HUES64 (cell line): ENCODE measurements around the gene CBFA2T3.

Experiments
- H3K27ac ChIP-seq: 2 replicates; pipeline ENCODE4 v1.7.0; 2013; ENCODE audit warnings: low read depth, low read length, inconsistent platforms
- H3K27me3 ChIP-seq: 2 replicates; pipeline ENCODE4 v1.6.1; 2013; ENCODE audit warnings: mild to moderate bottlenecking, low read length; ENCODE audit not compliant: insufficient read depth
- H3K36me3 ChIP-seq: 2 replicates; pipeline ENCODE4 v1.6.1; 2013; ENCODE audit warnings: mild to moderate bottlenecking, low read length; ENCODE audit not compliant: insufficient read depth
- H3K4me1 ChIP-seq: 2 replicates; pipeline ENCODE4 v1.6.1; 2013; ENCODE audit warnings: mild to moderate bottlenecking, low read length, moderate library complexity; ENCODE audit not compliant: insufficient read depth
- H3K4me3 ChIP-seq: 2 replicates; pipeline ENCODE4 v1.5.1; 2013; ENCODE audit warnings: mild to moderate bottlenecking, low read length, moderate library complexity
- H3K9ac ChIP-seq: 2 replicates; pipeline ENCODE4 v1.6.1; 2013; ENCODE audit warnings: mild to moderate bottlenecking, low read depth, low read length
- H3K9me3 ChIP-seq: 2 replicates; pipeline ENCODE4 v1.6.1; 2013; ENCODE audit warnings: low read depth, low read length; ENCODE audit not compliant: insufficient read depth
- WGBS: fragments of 150-250, 120-280 bp; methylation state at CpG from one replicate; pipeline ENCODE4 v1.1.7; 2013; ENCODE audit warnings: missing lambda C conversion rate; 5-methylcytosine and 5-hydroxymethylcytosine counted together

Gene CBFA2T3

GRCh38 chr16:88884569-88885271, 92.3 kb downstream of the CBFA2T3 start:
- Histone ChIP-seq H3K36me3 (no peaks in the 10 kb centered on the region), H3K4me1 (no peaks in the 10 kb centered on the region), H3K9me3 (no peaks in the 10 kb centered on the region), H3K27me3 (no peaks in the 10 kb centered on the region), H3K27ac (no peak overlapping the region), H3K9ac (no peak overlapping the region), H3K4me3 (no peak overlapping the region)
- 95% methylated on average over 39 of the region's 39 CpGs for WGBS

DNA sequence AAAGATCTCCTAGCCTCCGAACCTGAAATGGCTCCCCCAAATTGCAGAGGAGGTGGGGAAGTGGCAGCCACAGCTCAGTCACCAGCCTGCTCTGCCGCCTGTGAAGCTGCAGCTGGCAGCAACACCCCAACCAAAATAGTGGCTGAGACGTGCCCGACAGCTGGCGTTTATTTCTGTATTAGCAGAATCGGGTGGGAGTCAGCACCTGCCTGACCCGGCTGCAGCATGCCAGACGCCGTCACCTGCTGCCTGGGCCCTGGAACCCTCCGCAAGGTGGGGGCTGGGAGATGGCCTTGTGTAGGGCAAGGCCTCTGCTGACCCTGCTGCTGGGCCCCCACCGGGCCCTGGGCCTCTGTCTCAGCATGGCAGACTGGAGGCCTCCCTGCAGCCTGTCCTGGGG, 93.1 kb downstream of the CBFA2T3 start:
- H3K27ac ChIP-seq = no peak overlapping the region
- no peak overlapping the region for H3K9ac ChIP-seq
- 92% methylated on average over 11 of the region's 11 CpGs for WGBS

DNA sequence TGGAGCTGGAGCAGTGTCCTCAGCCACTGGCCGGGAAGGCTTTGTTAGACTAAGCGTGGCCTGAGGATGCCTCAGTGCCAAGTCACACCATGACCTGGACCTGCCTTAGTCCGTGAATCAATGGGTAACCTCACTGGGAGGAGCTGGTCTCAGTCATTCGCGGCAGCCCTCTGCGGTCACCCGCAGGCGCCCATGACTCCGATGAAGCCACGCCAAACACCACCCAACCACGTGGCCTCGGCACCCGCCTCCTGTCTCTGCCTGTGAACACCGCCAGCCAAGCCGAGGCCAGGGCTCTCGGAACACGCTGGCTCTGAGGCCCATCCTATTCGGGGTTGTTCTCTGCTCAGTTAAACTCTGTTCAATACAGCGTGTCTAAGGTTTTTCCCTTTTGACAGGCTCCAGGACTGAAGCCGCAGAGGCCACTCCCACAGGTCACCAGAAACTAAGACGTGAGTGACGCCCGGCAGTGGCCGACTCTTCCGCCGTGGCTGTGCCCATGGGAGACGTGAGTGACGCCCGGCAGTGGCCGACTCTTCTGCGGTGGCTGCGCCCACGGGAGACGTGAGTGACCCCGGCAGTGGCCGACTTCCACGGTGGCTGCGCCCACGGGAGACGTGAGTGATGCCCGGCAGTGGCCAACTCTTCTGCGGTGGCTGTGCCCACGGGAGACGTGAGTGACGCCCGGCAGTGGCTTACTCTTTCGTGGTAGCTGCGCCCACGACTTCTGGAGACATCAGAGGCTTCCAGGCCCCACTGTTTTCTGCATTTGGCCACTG, 93.7 kb downstream of the CBFA2T3 start:
- H3K36me3 ChIP-seq = no peaks in the 10 kb centered on the region
- H3K9me3 ChIP-seq = no peaks in the 10 kb centered on the region
- H3K4me1 ChIP-seq = no peaks in the 10 kb centered on the region
- no peaks in the 10 kb centered on the region for H3K27me3 ChIP-seq
- H3K27ac ChIP-seq = no peak overlapping the region
- no peak overlapping the region for H3K4me3 ChIP-seq
- H3K9ac ChIP-seq = no peak overlapping the region
- 96% methylated on average over 49 of the region's 49 CpGs for WGBS

More for the DNA sequence above, 93.1 kb downstream of the CBFA2T3 start:
- Histone ChIP-seq H3K4me1 (no peaks in the 10 kb centered on the region), H3K27me3 (no peaks in the 10 kb centered on the region), H3K9me3 (no peaks in the 10 kb centered on the region), H3K36me3 (no peaks in the 10 kb centered on the region), H3K4me3 (no peak overlapping the region)

- Histone ChIP-seq H3K27me3 (no peaks in the 10 kb centered on the region), H3K9me3 (no peaks in the 10 kb centered on the region), H3K27ac (no peak overlapping the region), H3K36me3 (no peaks in the 10 kb centered on the region), H3K4me1 (no peaks in the 10 kb centered on the region), H3K4me3 (no peak overlapping the region), H3K9ac (no peak overlapping the region)
- WGBS = 94% methylated on average over 26 of the region's 26 CpGs
Observed at GRCh38 chr16:88882358-88883030, 94.5 kb downstream of the CBFA2T3 start.

DNA sequence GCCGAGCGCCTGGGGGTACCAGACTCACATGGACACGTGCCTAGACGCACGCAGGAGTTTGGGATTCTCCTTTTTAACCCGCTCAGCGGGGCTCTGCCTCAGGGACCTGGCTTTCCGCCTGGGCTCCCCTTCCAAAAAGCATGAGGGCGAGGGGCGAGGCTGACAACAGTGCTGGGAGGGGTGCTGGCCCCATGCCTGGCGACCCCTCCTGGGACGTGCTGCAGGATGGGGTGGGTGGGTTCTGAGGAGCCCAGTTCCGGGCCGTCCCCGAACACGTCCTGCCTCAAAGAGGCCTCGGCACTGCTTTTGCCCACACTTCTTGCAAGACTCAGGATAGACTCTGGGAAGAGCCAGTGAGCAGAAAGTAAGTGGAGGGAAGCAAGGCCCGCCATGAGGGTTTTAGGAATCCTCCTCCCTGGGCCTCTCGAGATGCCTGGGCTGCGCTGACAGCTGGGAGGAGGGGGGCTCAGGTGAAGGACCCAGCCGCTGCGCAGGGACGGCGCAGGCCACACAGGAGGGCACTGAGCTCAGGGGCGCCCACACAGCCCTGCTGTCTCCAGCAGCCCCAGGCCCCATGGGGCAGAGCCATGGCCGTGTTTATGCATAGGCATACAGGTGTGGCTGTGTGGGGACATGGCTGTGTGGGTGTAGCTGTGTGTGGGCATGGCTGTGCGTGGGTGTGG, 95.2 kb downstream of the CBFA2T3 start:
- H3K4me1 ChIP-seq = no peaks in the 10 kb centered on the region
- no peaks in the 10 kb centered on the region for H3K9me3 ChIP-seq
- no peaks in the 10 kb centered on the region for H3K36me3 ChIP-seq
- H3K27me3 ChIP-seq = no peaks in the 10 kb centered on the region
- H3K4me3 ChIP-seq = no peak overlapping the region
- no peak overlapping the region for H3K27ac ChIP-seq
- H3K9ac ChIP-seq = no peak overlapping the region
- 94% methylated on average over 27 of the region's 27 CpGs for WGBS

DNA sequence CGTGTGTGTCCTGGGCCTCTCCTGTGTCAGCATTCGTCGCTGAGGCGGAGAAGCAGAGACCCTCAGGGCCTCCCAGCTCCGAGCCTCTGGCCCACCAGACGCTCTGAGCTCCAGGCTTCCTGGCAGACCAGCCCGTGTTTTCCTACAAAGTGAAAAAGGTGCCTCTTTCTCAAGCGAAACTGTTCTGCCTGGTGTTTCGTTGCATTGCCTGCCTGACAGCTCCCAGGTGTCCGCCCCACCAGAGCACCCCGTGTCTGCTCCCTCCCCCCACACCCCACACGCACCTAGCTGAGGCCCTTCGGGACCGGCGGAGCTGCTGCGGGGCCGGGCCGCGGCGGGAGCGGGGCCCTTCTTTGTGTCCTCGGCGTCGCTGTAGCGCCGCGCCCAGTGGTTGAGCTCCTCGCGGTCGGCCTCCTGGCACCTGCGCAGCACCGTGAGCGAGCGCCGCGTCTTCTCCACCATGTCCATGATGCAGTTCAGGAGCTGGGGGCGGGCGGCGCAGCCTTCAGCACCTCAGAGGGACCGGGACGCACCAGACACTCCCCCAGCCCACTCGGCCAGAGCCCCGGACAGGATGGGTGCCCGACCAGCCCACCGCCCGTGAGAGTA, 95.9 kb downstream of the CBFA2T3 start:
- Histone ChIP-seq H3K27me3 (no peaks in the 10 kb centered on the region), H3K9ac (no peak overlapping the region; the same call in 1 of the 2 replicates), H3K4me3 (no peak overlapping the region), H3K9me3 (no peaks in the 10 kb centered on the region), H3K27ac (no peak overlapping the region), H3K4me1 (no peaks in the 10 kb centered on the region), H3K36me3 (no peaks in the 10 kb centered on the region)
- 91% methylated on average over 46 of the region's 46 CpGs for WGBS

DNA sequence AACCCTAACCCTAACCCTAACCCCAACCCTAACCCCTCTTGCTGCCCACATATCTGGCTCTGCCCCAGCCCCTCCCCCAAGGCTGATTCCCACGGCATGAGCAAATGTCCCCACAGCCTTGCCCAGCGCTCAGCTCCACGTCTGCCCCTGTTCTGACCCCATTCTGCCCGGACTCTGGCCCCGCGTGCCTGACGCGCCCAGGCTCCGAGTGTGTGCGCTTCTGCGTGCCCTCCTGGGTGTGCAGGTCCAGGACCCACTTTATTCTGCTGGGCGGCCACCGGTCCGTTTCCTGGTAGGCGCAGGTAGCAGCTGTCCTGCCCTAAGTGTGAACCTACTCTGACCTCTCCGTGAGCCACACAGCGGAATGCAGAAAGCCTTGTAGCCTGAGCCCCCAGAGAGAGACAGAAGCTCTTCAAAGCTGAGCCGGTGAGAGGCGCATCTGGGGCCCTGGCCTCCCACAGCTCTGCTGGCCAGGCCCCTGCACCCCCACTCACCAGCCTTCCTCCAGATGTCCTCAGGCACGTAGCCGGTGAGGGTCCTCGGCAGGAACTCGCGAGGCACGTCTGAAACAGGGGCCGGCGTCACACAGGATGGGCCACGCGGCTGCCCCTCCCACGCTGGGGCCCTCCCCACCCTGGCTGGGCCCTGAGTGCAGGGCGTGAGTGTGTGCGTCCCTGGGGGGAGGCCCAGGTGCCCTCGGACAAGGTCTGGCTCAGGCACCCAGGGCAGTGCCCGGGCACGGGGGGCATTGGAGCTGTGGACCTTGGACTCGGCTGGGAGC, 96.6 kb downstream of the CBFA2T3 start:
- WGBS = 91% methylated on average over 36 of the region's 36 CpGs
- no peaks in the 10 kb centered on the region for H3K4me1 ChIP-seq
- no peak overlapping the region for H3K4me3 ChIP-seq
- no peaks in the 10 kb centered on the region for H3K27me3 ChIP-seq
- no peaks in the 10 kb centered on the region for H3K9me3 ChIP-seq
- no peak overlapping the region for H3K27ac ChIP-seq
- no peaks in the 10 kb centered on the region for H3K36me3 ChIP-seq
- no peak overlapping the region for H3K9ac ChIP-seq

DNA sequence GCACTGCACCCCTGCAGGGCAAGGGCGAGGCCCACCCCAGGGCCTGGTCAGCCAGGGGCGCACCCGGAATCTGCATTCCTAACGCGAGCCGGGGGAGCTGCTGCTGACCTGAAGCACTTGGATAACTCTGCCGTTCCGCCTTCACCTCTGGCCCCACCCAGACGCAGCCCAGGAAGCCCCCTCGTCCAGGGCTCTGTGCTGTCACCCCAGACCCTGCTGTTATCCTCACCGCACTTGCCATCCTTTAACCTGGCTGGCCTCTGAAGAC, 97.3 kb downstream of the CBFA2T3 start:
- 92% methylated on average over 11 of the region's 11 CpGs for WGBS
- no peak overlapping the region for H3K9ac ChIP-seq
- H3K27ac ChIP-seq = no peak overlapping the region
- H3K4me3 ChIP-seq = no peak overlapping the region
- no peaks in the 10 kb centered on the region for H3K36me3 ChIP-seq
- H3K9me3 ChIP-seq = no peaks in the 10 kb centered on the region
- no peaks in the 10 kb centered on the region for H3K27me3 ChIP-seq
- no peaks in the 10 kb centered on the region for H3K4me1 ChIP-seq

- Histone ChIP-seq H3K27me3 (no peaks in the 10 kb centered on the region), H3K36me3 (no peaks in the 10 kb centered on the region)
Observed at GRCh38 chr16:88878967-88879787, 97.8 kb downstream of the CBFA2T3 start.

GRCh38 chr16:88878356-88878755, 98.7 kb downstream of the CBFA2T3 start:
- Histone ChIP-seq H3K27ac (no peak overlapping the region), H3K27me3 (no peaks in the 10 kb centered on the region), H3K36me3 (no peaks in the 10 kb centered on the region), H3K4me3 (no peak overlapping the region), H3K9me3 (no peaks in the 10 kb centered on the region), H3K9ac (no peak overlapping the region), H3K4me1 (no peaks in the 10 kb centered on the region)
- WGBS = 94% methylated on average over 20 of the region's 20 CpGs

More at GRCh38 chr16:88878967-88879787, 97.8 kb downstream of the CBFA2T3 start:
- Histone ChIP-seq H3K27ac (no peak overlapping the region), H3K4me3 (no peak overlapping the region), H3K9me3 (no peaks in the 10 kb centered on the region), H3K9ac (no peak overlapping the region), H3K4me1 (no peaks in the 10 kb centered on the region)
- 94% methylated on average over 45 of the region's 45 CpGs for WGBS
